GM13976 (cell line): Measurements from ENCODE around the gene HSPB2.

ENCODE experiments used
- DNase-seq: peaks from one replicate; pipeline ENCODE4 v3.0.0; 2012; ENCODE audit warnings: low spot score
- in situ Hi-C: fragments of 300-500 bp; cut with MboI; formaldehyde crosslinking; loops from one replicate; pipeline ENCODE4 v1.12.0; 2022; ENCODE audit warnings: low sequenced_read_pairs, mixed read lengths, inconsistent platforms; ENCODE audit not compliant: unreplicated experiment
- TF ChIP-seq, protein P1 (sequence below): IDR thresholded peaks from 2 replicates; pipeline ENCODE4 v1.5.1; 2012; ENCODE audit warnings: borderline replicate concordance, mild to moderate bottlenecking; ENCODE audit not compliant: insufficient read depth; ENCODE audit errors: extremely low read depth, missing control alignments, control extremely low read depth

Gene HSPB2

DNA sequence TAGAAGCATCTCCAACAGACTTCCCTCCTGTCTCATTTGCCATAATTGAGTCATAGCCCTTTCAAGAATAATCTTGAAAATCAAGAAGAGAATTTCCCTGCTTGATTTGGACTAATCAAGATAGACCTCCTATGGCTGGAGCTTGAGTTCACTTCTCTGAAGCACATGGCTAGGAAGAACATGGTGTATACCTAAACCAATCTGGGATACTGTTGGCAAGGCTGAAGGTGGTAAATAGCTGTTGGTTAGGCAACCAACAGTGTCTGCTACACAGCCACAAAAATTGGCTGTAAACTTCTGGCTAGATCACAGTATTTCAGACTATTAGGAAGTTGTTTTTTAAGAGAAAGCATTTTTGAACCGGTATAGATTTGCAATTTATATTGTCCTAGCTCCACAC lies 5.9 kb upstream of the HSPB2 start:
- TF ChIP-seq, protein P1, sequence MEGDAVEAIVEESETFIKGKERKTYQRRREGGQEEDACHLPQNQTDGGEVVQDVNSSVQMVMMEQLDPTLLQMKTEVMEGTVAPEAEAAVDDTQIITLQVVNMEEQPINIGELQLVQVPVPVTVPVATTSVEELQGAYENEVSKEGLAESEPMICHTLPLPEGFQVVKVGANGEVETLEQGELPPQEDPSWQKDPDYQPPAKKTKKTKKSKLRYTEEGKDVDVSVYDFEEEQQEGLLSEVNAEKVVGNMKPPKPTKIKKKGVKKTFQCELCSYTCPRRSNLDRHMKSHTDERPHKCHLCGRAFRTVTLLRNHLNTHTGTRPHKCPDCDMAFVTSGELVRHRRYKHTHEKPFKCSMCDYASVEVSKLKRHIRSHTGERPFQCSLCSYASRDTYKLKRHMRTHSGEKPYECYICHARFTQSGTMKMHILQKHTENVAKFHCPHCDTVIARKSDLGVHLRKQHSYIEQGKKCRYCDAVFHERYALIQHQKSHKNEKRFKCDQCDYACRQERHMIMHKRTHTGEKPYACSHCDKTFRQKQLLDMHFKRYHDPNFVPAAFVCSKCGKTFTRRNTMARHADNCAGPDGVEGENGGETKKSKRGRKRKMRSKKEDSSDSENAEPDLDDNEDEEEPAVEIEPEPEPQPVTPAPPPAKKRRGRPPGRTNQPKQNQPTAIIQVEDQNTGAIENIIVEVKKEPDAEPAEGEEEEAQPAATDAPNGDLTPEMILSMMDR: no peak
- DNase-seq: no peak
- in situ Hi-C loops: no loop called here

DNA sequence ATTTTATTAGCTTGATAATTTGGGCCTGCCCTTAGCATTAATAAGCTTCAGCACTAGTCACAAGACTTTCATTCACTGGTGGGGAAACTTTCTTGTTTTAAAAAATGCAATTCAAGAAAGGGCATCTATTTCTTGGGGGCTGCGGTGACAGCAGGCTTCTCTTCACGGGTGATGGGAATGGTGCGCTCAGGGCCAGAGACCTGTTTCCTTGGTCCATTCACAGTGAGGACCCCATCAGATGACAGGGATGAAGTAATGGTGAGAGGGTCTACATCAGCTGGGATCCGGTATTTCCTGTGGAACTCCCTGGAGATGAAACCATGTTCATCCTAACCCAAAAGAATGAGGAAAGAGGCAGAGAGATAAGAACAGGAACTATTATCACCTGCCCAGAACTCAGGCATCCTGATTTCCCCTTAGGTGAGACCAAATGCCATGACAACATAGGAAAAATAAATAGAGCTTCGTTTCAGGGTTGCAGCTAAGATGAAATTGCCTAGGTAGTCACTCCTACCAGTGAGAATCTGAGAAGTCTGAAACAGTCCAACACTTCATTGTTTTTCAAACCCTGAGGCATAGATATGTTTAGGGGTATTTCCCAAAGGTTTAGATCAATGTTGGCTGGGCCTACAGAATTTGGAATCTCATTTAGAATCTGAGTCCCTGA lies 3.8 kb upstream of the HSPB2 start:
- TF ChIP-seq, protein P1: no peak
- in situ Hi-C loops: no loop called here
- no peak for DNase-seq

DNA sequence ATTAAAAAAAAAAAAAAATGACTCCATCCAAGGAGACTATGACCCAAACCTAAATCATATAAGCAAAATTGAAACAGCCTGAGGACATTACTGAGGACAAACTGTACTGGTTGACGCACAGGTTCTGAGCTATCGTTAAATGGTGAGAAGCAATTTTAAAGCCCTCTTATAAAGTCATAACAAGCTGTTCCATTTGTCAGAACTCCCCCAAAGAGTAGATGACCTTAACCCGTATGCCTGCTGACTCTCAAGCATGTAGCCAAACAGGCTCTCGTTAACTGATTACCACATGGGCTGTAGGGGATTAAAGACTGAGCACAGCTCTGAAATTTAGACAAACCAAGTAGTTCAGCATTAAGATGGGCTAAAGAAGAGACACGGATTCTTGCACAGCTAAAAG lies 3.2 kb upstream of the HSPB2 start:
- DNase-seq: no peak
- TF ChIP-seq, protein P1: no peak

DNA sequence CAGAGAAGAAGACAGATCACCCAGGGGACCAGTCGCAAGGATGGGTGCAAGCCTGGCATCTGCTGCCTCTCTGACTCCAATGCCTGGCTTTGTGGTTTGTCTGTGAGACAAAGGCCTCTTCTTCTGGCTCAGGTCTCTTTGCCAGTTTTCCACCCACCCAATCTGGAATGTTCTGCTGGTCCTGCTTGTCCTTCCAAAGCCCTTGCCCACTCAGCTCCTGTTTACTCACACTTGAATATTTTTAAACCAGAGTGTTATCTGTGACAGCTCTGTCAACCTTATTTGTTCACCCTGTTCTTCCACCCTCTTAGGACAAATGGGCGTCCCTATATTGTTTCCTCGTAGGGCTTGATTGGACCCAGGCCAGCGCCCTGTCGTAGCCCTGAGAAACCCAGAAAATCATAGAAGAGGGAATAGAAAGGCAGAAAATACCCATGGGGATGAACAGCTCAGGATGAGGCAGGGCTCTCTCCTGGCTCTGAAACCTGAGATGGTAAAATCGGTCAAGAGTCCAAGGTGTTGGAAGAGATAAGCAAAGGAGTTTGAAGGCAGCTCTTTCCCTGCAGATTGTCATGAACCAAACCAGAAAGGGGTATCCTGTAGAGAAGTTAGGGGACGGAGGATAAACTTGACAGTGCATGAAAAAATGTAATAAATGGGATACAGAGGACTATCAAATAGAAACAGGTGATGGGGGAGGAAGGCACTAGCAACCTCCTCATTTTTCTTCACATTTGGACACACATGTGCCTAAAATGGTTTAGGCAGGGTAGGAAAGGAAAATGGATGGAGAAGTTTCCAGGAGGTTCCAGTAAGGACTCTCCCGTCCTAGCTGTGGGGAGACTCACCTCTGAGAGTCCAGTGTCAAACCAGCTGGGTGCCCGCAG lies 1.6 kb upstream of the HSPB2 start:
- no peak for DNase-seq
- TF ChIP-seq, protein P1: no peak
- in situ Hi-C loops: no loop called here

More for the DNA sequence above, 3.2 kb upstream of the HSPB2 start:
- in situ Hi-C loops: no loop called here

DNA sequence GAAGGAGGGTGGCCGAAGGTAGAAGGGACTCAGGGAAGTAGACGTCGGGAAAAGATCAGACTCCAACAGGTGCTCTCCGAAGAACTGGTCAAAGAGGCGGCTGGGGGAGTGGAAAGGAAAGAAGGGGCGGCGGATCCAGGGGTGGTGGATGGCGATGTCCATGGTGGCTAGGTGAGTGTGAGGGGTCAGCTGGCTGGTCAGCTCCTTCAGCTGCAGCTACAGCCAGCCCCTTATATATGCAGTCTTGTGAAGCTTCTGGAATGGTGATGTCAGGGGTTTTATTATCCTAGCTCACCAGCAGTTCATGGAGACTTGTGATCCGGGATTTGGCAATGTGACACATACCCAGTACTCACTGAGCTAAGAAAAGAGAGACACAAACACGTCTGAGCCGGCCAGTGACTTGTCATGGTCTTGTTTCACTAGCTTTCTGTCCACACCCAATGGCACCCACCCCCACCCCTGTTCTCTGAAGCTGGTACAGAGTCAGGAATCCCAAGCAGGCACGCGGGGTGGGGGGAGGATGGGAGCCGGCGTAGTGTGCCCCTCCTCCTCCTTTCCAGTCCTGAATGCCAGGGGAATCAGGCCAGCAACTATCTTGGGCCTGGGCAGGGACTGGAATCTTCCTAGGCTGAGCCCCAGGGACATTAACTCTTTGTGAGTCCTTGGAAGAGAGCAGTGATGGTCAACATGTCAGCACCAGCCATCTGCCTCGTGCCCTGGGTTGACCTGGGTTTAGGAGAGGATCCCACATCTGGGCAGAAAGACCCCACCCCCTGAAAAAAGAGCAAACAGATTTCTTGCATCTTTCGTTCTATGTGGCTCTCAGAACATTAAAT lies 752 bp upstream of the HSPB2 start, which contains the start of gene CRYAB:
TSS of gene CRYAB (minus strand) at position 208 of the 839 bp plus-strand sequence. CDS start at position 162, 46 bp downstream.
- no peak for DNase-seq
- TF ChIP-seq, protein P1: no peak
- in situ Hi-C loops: no loop called here

DNA sequence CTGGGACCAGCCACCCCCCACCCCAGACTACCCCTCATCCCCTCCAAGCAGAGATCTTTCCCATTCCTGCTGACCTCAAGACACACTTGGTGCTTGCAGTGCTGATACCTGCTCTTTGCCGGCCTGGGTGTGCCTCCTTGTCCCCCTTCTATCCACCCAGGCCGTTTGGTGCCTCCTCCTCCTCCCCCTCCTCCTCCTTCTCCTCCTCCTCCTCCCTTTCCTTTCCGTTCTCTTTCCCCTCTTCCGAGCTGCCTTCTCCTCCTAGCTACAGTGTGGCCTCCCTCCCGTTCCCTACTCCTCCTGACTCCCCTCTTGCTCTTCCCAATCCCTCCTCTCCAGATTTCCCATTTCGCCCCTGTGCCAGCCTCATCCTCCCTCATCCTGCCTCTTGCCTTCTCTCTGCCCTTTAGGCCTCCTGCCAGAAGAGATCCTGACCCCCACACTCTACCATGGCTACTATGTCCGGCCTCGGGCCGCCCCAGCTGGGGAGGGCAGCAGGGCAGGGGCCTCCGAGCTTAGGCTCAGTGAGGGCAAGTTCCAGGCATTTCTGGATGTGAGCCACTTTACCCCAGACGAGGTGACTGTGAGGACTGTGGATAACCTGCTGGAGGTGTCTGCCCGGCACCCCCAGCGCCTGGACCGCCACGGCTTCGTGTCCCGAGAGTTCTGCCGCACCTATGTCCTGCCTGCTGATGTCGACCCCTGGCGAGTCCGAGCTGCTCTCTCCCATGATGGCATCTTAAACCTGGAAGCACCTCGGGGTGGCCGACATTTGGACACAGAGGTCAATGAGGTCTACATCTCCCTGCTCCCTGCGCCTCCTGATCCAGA lies 712 bp downstream of the HSPB2 start:
- TF ChIP-seq, protein P1: no peak
- DNase-seq: no peak
- in situ Hi-C loops: no loop called here
